ENCODE measurements around the gene OSBP2.

Gene OSBP2

GRCh38 chr22:30777587-30777986, 82.9 kb downstream of the OSBP2 start:
- no peak for DNase-seq (ENCODE audit: low read depth)
- H3K4me3 ChIP-seq (ENCODE audit: low read length), result no peak overlapping the region
- TF ChIP-seq CTCF (conservative IDR thresholded peaks at IDR 0.05; ENCODE audit: low read depth, low read length), result no peak

GRCh38 chr22:30778261-30778660, 83.6 kb downstream of the OSBP2 start:
- TF ChIP-seq CTCF (conservative IDR thresholded peaks at IDR 0.05; ENCODE audit: low read depth, low read length), result no peak
- no peak for DNase-seq (ENCODE audit: low read depth)
- H3K4me3 ChIP-seq (ENCODE audit: low read length), result no peak overlapping the region

DNA sequence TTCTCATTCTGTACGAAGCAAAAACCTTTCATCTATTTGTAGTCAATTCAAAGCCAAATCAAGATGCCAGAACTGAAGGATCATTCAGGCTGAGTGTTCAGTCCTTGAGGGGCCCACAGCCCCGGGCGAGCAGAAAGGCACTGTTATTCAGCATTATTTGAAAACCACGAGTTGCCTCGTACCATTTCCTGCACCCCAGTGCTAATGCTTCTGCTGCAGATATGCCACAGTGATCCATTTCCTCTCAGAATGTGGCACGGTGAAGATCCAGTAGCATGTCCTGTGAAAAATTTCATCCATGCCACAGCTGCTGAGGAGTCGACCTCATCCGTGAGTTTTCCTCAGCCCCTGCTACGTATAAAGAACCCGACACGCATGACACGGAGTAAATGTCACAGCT, 85.4 kb downstream of the OSBP2 start:
- TF ChIP-seq CTCF (conservative IDR thresholded peaks at IDR 0.05; ENCODE audit: low read depth, low read length), result no peak
- DNase-seq (ENCODE audit: low read depth), result no peak

GRCh38 chr22:30781271-30781875, 86.7 kb downstream of the OSBP2 start:
- H3K4me3 ChIP-seq (ENCODE audit: low read length), result no peak overlapping the region
- TF ChIP-seq CTCF (conservative IDR thresholded peaks at IDR 0.05; ENCODE audit: low read depth, low read length), result no peak
- no peak for DNase-seq (ENCODE audit: low read depth)

More for the DNA sequence above, 85.4 kb downstream of the OSBP2 start:
- H3K4me3 ChIP-seq (ENCODE audit: low read length), result no peak overlapping the region

DNA sequence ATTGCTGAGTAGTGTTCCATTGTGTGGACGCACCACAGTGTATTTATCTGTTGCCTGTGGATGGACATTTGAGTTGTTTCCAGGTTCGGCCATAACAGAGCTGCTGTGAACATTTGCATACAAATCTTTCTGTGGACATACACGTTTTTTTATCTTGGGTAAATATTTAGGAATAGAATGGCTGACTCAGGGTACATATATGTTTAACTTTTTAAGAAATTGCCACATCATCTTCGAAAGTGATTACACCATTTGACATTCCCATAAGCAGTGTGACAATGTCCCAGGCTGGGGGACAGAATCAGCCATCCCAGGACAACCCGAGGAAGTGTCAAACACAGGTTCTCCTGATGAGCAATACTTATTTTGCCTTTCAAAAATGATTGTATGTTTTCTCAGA, 87.9 kb downstream of the OSBP2 start:
- no peak for TF ChIP-seq CTCF (conservative IDR thresholded peaks at IDR 0.05; ENCODE audit: low read depth, low read length)
- H3K4me3 ChIP-seq (ENCODE audit: low read length), result no peak overlapping the region
- DNase-seq (ENCODE audit: low read depth), result no peak

GRCh38 chr22:30783021-30783420, 88.3 kb downstream of the OSBP2 start:
- no peak for TF ChIP-seq CTCF (conservative IDR thresholded peaks at IDR 0.05; ENCODE audit: low read depth, low read length)
- no peak overlapping the region for H3K4me3 ChIP-seq (ENCODE audit: low read length)
- no peak for DNase-seq (ENCODE audit: low read depth)

DNA sequence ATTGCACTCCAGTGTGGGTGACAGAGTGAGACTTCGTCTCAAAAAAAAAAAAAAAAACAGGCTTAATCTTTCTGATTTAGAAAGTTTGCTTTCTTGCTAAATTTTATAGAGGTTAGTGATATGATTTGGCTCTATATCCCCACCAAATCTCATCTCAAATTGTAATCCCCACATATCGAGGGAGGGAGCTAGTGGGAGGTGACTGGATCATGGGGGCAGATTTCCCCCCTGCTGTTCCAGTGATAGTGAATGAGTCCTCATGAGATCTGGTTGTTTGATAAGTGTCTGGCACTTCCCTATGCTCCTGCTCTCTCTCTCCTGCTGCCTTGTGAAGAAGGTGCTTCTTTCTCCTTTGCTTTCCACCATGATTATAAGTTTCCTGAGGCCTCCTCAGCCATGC, 90.9 kb downstream of the OSBP2 start:
- H3K4me3 ChIP-seq (ENCODE audit: low read length), result no peak overlapping the region
- no peak for TF ChIP-seq CTCF (conservative IDR thresholded peaks at IDR 0.05; ENCODE audit: low read depth, low read length)
- no peak for DNase-seq (ENCODE audit: low read depth)
